ENCODE measurements around the gene CACNA2D4.

The CACNA2D4 gene

GRCh38 chr12:1797011-1797901 is 121.2 kb downstream of the CACNA2D4 start:
- TF ChIP-seq, protein P1, sequence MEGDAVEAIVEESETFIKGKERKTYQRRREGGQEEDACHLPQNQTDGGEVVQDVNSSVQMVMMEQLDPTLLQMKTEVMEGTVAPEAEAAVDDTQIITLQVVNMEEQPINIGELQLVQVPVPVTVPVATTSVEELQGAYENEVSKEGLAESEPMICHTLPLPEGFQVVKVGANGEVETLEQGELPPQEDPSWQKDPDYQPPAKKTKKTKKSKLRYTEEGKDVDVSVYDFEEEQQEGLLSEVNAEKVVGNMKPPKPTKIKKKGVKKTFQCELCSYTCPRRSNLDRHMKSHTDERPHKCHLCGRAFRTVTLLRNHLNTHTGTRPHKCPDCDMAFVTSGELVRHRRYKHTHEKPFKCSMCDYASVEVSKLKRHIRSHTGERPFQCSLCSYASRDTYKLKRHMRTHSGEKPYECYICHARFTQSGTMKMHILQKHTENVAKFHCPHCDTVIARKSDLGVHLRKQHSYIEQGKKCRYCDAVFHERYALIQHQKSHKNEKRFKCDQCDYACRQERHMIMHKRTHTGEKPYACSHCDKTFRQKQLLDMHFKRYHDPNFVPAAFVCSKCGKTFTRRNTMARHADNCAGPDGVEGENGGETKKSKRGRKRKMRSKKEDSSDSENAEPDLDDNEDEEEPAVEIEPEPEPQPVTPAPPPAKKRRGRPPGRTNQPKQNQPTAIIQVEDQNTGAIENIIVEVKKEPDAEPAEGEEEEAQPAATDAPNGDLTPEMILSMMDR (IDR thresholded peaks at IDR 0.05; ENCODE audit: low read depth, low read length): no peak
- H3K4me3 ChIP-seq (ENCODE audit: low read depth, low read length): no peak overlapping the region

- peak overlapping the region; percentile 50 for H3K4me3 ChIP-seq (ENCODE audit: low read depth, low read length)
- TF ChIP-seq, protein P1 (IDR thresholded peaks at IDR 0.05; ENCODE audit: low read depth, low read length): no peak
These were observed 121.9 kb downstream of the CACNA2D4 start for GRCh38 chr12:1796515-1797010.

- TF ChIP-seq, protein P1 (IDR thresholded peaks at IDR 0.05; ENCODE audit: low read depth, low read length): peak; percentile 70
- peak overlapping the region; percentile 50 for H3K4me3 ChIP-seq (ENCODE audit: low read depth, low read length)
These were observed 122.5 kb downstream of the CACNA2D4 start for GRCh38 chr12:1795785-1796514.

DNA sequence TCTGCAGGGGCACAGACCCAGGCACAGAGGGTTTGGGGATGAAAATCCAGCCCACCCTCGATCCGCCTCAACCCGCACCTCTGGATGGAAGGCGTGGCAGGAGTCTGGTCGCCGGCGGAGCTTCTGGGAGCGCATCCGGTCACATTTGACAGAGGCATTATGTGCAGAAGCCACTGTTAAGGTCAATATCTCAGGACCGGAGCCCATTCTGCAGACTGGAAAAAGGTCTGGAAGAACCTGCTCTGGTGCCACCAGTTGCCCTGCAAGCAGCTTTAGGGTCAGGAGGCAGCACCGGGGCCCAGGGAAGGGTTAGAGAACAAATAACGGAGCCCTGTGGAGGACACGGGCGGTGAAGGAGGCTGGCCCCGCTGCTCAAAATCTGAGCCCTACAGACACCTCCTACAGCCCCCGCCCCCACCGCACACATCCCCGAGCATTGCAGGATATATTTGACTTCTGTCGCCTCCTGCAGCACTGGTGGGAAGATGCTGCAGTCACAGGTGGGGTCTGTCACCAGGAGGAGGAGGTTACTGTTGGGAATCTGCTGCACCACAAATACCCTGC is 123.1 kb downstream of the CACNA2D4 start:
- TF ChIP-seq, protein P1 (IDR thresholded peaks at IDR 0.05; ENCODE audit: low read depth, low read length): no peak
- no peak overlapping the region for H3K4me3 ChIP-seq (ENCODE audit: low read depth, low read length)

DNA sequence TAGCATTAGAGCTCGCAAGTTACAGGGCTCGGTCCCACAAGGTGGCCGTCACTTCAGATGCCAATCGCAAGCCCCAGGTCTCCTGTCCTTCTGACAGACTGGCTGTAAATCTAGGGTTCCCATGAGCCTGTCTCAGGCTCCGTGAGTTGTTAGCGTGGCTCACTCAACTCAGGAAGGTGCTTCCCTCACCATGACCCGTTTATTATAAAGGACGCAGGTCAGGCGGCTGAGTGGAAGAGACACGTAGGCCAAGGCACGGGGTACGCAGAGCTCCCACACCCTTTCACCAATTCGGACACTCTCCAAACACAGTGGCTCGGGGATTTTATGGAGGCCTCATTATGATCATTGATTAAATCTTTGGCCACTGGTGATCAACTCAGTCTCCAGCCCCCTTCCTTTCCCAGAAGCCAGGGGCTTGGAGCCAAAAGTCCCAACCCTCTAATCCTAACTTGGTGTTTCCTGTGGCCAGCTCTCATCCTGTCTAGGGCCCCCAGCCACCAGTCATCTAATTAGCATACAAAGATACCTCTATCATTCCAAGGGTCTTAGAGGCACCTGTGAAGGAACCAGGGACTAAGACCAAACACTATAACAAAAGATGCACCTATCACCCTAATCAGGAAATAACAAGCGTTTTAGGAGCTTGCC is 123.9 kb downstream of the CACNA2D4 start:
- TF ChIP-seq, protein P1 (IDR thresholded peaks at IDR 0.05; ENCODE audit: low read depth, low read length): no peak
- no peak overlapping the region for H3K4me3 ChIP-seq (ENCODE audit: low read depth, low read length)

GRCh38 chr12:1793426-1794210 is 124.8 kb downstream of the CACNA2D4 start:
- no peak overlapping the region for H3K4me3 ChIP-seq (ENCODE audit: low read depth, low read length)
- TF ChIP-seq, protein P1 (IDR thresholded peaks at IDR 0.05; ENCODE audit: low read depth, low read length): no peak
